OCI-LY1 (cell line): ENCODE data around the gene TRIM6.

ENCODE experiments used
- CTCF ChIP-seq: fragments of 200-600 bp; sonication (generic), shearing (Covaris generic); IDR thresholded peaks from 2 replicates; pipeline ENCODE4 v1.5.1; 2017; ENCODE audit warnings: mild to moderate bottlenecking, antibody characterized with exemption, low read length, moderate library complexity, mixed read lengths
- EZH2 ChIP-seq: fragments of 200-600 bp; sonication (generic), shearing (Covaris generic); IDR thresholded peaks from 2 replicates; pipeline ENCODE4 v1.8.0; 2017; ENCODE audit warnings: borderline replicate concordance, mixed run types, mild to moderate bottlenecking, antibody characterized with exemption, low read length, moderate library complexity, mixed read lengths

GRCh38 chr11:5620651-5621521 lies 24.4 kb downstream of the TRIM6 start:
- TF ChIP-seq CTCF = no peak
- TF ChIP-seq EZH2 = no peak
